Testis (tissue), 2 donors: ENCODE results near the gene RILP.

Experiments
- POLR2A ChIP-seq: fragments of 450-650 bp; IDR thresholded peaks from one replicate; pipeline ENCODE4 v1.6.1; 2017; ENCODE audit warnings: antibody characterized with exemption, mild to moderate bottlenecking, moderate library complexity
- TF ChIP-seq, protein P1 (sequence below), 3 experiments: fragments of 450-650 bp in 2 of 3; fragments of 200-600 bp in 1 of 3; sonication (generic) in 1 of 3; IDR thresholded peaks; one replicate each; pipeline ENCODE4 v1.5.1; 2016 to 2019; ENCODE audit warnings: antibody characterized with exemption in 3 of 3, mild to moderate bottlenecking in 2 of 3, moderate library complexity in 1 of 3

DNA sequence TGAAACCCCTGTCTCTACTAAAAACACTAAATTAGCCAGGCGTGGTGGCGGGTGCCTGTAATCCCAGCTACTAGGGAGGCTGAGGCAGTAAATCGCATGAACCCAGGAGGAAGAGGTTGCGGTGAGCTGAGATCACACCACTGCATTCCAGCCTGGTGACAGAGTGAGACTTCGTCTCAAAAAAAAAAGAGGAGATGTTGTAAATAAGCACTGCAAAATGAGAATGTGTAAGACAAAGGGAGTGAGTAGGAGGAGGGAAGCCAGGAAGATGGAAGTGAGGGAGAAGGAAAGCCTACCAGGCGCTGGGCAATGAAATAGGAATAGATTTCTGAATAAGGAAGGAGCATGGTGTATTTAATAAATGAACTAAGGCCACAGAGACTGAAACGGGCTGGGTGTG is 43.7 kb upstream of the RILP start:
- TF ChIP-seq, protein P1, sequence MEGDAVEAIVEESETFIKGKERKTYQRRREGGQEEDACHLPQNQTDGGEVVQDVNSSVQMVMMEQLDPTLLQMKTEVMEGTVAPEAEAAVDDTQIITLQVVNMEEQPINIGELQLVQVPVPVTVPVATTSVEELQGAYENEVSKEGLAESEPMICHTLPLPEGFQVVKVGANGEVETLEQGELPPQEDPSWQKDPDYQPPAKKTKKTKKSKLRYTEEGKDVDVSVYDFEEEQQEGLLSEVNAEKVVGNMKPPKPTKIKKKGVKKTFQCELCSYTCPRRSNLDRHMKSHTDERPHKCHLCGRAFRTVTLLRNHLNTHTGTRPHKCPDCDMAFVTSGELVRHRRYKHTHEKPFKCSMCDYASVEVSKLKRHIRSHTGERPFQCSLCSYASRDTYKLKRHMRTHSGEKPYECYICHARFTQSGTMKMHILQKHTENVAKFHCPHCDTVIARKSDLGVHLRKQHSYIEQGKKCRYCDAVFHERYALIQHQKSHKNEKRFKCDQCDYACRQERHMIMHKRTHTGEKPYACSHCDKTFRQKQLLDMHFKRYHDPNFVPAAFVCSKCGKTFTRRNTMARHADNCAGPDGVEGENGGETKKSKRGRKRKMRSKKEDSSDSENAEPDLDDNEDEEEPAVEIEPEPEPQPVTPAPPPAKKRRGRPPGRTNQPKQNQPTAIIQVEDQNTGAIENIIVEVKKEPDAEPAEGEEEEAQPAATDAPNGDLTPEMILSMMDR (IDR thresholded peaks at IDR 0.05): no peak
- TF ChIP-seq POLR2A: no peak
